Mesenchymal stem cell (in vitro differentiated cells and primary cell): Measurements from ENCODE around the gene CD200R1.
A peak's percentile ranks its signal among the peaks of the same experiment; 100 is the strongest.

Experiments
- DNase-seq: peaks from one replicate; pipeline ENCODE4 v3.0.0-alpha.2; 2013
- H2AFZ ChIP-seq: one replicate; pipeline ENCODE4 v1.6.1; 2013; ENCODE audit warnings: low read depth, mild to moderate bottlenecking, control low read depth, inconsistent platforms, low read length, moderate library complexity
- H2AK5ac ChIP-seq: 2 replicates; pipeline ENCODE4 v1.6.1; 2013; ENCODE audit warnings: low read length, moderate library complexity, mild to moderate bottlenecking, inconsistent platforms; ENCODE audit not compliant: severe bottlenecking
- H2BK120ac ChIP-seq: one replicate; pipeline ENCODE4 v1.6.1; 2013; ENCODE audit warnings: low read depth, mild to moderate bottlenecking, inconsistent platforms, low read length, moderate library complexity
- H2BK12ac ChIP-seq, 2 experiments: one replicate each; pipeline ENCODE4 v1.6.1; 2013; ENCODE audit warnings: inconsistent platforms in 2 of 2, low read length in 2 of 2, mild to moderate bottlenecking in 2 of 2, moderate library complexity in 2 of 2, control low read depth in 1 of 2
- H2BK15ac ChIP-seq: one replicate; pipeline ENCODE4 v1.6.1; 2013; ENCODE audit warnings: mild to moderate bottlenecking, low read depth, inconsistent platforms; ENCODE audit not compliant: poor library complexity, severe bottlenecking
- H2BK5ac ChIP-seq: 2 replicates; pipeline ENCODE4 v1.6.1; 2013; ENCODE audit warnings: low read depth, mild to moderate bottlenecking, low read length, control low read depth, inconsistent platforms; ENCODE audit not compliant: poor library complexity, severe bottlenecking
- H3K14ac ChIP-seq, 2 experiments: one replicate each; pipeline ENCODE4 v1.6.1; 2013; ENCODE audit warnings: inconsistent platforms in 2 of 2, low read length in 2 of 2, control low read depth in 1 of 2, mild to moderate bottlenecking in 1 of 2, moderate library complexity in 1 of 2
- H3K18ac ChIP-seq, 2 experiments: one replicate each; pipeline ENCODE4 v1.6.1; 2013; ENCODE audit warnings: inconsistent platforms in 2 of 2, low read length in 2 of 2, control low read depth in 1 of 2, low read depth in 1 of 2, mild to moderate bottlenecking in 1 of 2
- H3K23ac ChIP-seq, 2 experiments: one replicate each; pipeline ENCODE4 v1.6.1; 2013; ENCODE audit warnings: inconsistent platforms in 2 of 2, low read length in 2 of 2, mild to moderate bottlenecking in 2 of 2, moderate library complexity in 2 of 2, control low read depth in 1 of 2
- H3K27ac ChIP-seq: 2 replicates; pipeline ENCODE4 v1.5.1; 2013; ENCODE audit warnings: mild to moderate bottlenecking, moderate library complexity, low read length, control low read depth, inconsistent platforms; ENCODE audit not compliant: poor library complexity, severe bottlenecking
- H3K27me3 ChIP-seq, 2 experiments: 2 replicates each; pipeline versions ENCODE4 v1.6.1 to v1.7.0; 2013; ENCODE audit warnings: low read length in 2 of 2, mild to moderate bottlenecking in 2 of 2, moderate library complexity in 2 of 2, control low read depth in 1 of 2, inconsistent platforms in 1 of 2; ENCODE audit not compliant: control insufficient read depth in 1 of 2, insufficient read depth in 1 of 2
- H3K36me3 ChIP-seq, 2 experiments: 2 replicates each; pipeline versions ENCODE4 v1.6.1 to v1.7.0; 2013; ENCODE audit warnings: low read length in 2 of 2, control low read depth in 1 of 2, inconsistent platforms in 1 of 2, low read depth in 1 of 2, mild to moderate bottlenecking in 1 of 2; ENCODE audit not compliant: insufficient read depth in 2 of 2, control insufficient read depth in 1 of 2
- H3K4ac ChIP-seq, 2 experiments: one replicate each; pipeline ENCODE4 v1.6.1; 2013; ENCODE audit warnings: inconsistent platforms in 2 of 2, low read length in 2 of 2, mild to moderate bottlenecking in 2 of 2, moderate library complexity in 2 of 2, control low read depth in 1 of 2, low read depth in 1 of 2
- H3K4me1 ChIP-seq: 2 replicates; pipeline ENCODE4 v1.6.1; 2013; ENCODE audit warnings: low read depth, low read length, control low read depth; ENCODE audit not compliant: control insufficient read depth, insufficient read depth
- H3K4me2 ChIP-seq: 2 replicates; pipeline ENCODE4 v1.6.1; 2013; ENCODE audit warnings: low read length, mild to moderate bottlenecking, inconsistent platforms; ENCODE audit not compliant: poor library complexity, severe bottlenecking
- H3K4me3 ChIP-seq, 2 experiments: 2 replicates each; pipeline versions ENCODE4 v1.5.1 to v1.7.0; 2013; ENCODE audit warnings: low read length in 2 of 2, mild to moderate bottlenecking in 2 of 2, control low read depth in 1 of 2, low read depth in 1 of 2; ENCODE audit not compliant: insufficient read depth in 1 of 2
- H3K79me1 ChIP-seq: replicated peaks from 2 replicates; pipeline ENCODE4 v1.6.1; 2013; ENCODE audit warnings: mild to moderate bottlenecking, control low read depth, low read length, inconsistent platforms; ENCODE audit not compliant: poor library complexity, severe bottlenecking
- H3K9ac ChIP-seq: 2 replicates; pipeline ENCODE4 v1.7.0; 2013; ENCODE audit warnings: mild to moderate bottlenecking, low read length, moderate library complexity
- H3K9me3 ChIP-seq: 2 replicates; pipeline ENCODE4 v1.7.0; 2013; ENCODE audit warnings: mild to moderate bottlenecking, low read length; ENCODE audit not compliant: control insufficient read depth
- H4K8ac ChIP-seq: one replicate; pipeline ENCODE4 v1.6.1; 2013; ENCODE audit warnings: inconsistent platforms, mild to moderate bottlenecking, low read length, moderate library complexity
- H4K91ac ChIP-seq: one replicate; pipeline ENCODE4 v1.6.1; 2013; ENCODE audit warnings: mild to moderate bottlenecking, low read length, inconsistent platforms
- WGBS: methylation state at CpG from one replicate; pipeline ENCODE4 v1.1.7; 2013; ENCODE audit warnings: mixed read lengths; 5-methylcytosine and 5-hydroxymethylcytosine counted together

The CD200R1 gene

DNA sequence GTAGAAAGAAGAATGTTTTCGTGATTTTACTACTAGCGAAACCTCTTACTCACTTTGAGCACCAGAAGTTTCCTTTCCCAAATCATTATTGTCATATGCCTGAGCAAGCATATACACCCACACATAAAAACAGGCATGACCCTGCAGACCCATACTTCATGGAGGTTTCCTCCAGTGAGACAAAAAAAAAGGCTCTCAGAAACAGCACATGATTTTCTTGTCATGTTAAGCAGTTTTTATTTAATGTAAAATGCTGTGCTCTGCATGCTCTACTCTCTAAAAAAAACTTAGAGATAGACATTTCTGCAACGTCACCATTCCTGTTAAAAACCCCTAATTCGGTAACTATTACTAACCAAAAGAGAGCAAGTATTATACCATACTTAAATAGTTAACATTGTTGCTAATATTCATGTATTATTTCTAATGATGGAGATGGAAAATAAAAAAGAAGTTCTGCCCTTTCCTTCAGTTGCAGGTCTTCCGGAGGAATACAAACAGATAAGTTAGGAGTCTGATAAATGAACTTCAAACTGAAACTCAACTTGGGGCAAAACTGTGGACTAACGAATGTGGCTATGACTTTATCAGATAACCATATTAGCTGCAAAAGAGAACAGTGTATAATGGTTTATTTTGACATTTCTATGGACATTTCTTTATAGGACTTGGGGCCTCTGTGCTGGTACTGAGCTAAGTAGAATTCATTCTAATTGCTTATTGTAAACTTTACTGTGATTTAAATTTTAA lies 15.9 kb downstream of the CD200R1 start:
- no peak overlapping the region for H2BK5ac ChIP-seq
- H3K27ac ChIP-seq = no peak overlapping the region
- no peak overlapping the region for H2BK15ac ChIP-seq
- peaks cover 3% of the 10 kb centered on the region for H3K9me3 ChIP-seq
- H2BK120ac ChIP-seq = no peak overlapping the region
- no peak overlapping the region for H3K4ac ChIP-seq
- no peak overlapping the region for H2AFZ ChIP-seq
- no peak overlapping the region for H3K4me3 ChIP-seq
- DNase-seq = no peak
- no peak overlapping the region for H4K8ac ChIP-seq
- H3K4me1 ChIP-seq = no peaks in the 10 kb centered on the region
- no peak overlapping the region for H3K23ac ChIP-seq
- no peak overlapping the region for H3K4me2 ChIP-seq
- no peak overlapping the region for H3K18ac ChIP-seq
- no peak overlapping the region for H3K9ac ChIP-seq
- H3K36me3 ChIP-seq = no peaks in the 10 kb centered on the region
- no peaks in the 10 kb centered on the region for H3K27me3 ChIP-seq
- no peak overlapping the region for H3K14ac ChIP-seq
- no peak overlapping the region for H2AK5ac ChIP-seq
- no peaks in the 10 kb centered on the region for H3K79me1 ChIP-seq
- 91% methylated on average over 6 of the region's 6 CpGs for WGBS
- H4K91ac ChIP-seq = no peak overlapping the region
- no peak overlapping the region for H2BK12ac ChIP-seq

- no peak for DNase-seq
- Histone ChIP-seq H3K4me3 (no peak overlapping the region), H3K36me3 (no peaks in the 10 kb centered on the region), H3K9ac (no peak overlapping the region), H3K4ac (no peak overlapping the region), H2BK12ac (no peak overlapping the region), H2AFZ (no peak overlapping the region), H3K4me1 (no peaks in the 10 kb centered on the region), H2BK15ac (no peak overlapping the region), H3K14ac (no peak overlapping the region), H3K4me2 (no peak overlapping the region), H3K27me3 (no peaks in the 10 kb centered on the region), H2BK5ac (no peak overlapping the region), H4K8ac (no peak overlapping the region), H2AK5ac (no peak overlapping the region), H3K27ac (no peak overlapping the region), H3K23ac (no peak overlapping the region), H2BK120ac (no peak overlapping the region), H3K79me1 (no peaks in the 10 kb centered on the region), H4K91ac (no peak overlapping the region), H3K18ac (no peak overlapping the region), H3K9me3 (no peaks in the 10 kb centered on the region)
Measured at GRCh38 chr3:112956351-112956750, 18.6 kb downstream of the CD200R1 start.

DNA sequence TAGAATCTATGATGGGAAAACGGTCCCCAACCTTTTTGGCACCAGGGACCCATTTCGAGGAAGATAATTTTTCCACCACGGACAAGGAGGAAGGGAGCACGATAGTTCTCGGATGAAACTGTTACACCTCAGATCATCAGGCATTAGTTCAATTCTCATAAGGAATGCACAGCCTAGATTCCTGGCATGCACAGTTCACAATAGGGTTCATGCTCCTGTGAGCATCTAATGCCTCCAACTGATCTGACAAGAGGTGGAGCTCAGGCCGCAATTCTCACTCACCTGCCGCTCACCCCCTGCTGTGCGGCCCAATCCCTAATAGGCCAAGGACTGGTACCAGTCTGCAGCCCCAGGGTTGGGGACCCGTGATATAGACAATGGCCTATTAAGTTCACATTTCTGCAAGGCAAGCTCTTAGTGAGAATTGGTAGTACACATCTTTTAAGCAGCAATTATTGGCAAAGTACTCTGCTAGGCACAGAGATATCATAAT lies 26.5 kb downstream of the CD200R1 start:
- H3K9ac ChIP-seq = no peak overlapping the region
- WGBS = 80% methylated on average over 8 of the region's 9 CpGs
- H2AFZ ChIP-seq = no peak overlapping the region

GRCh38 chr3:112931736-112932521 lies 43.0 kb downstream of the CD200R1 start:
- H3K36me3 ChIP-seq = no peaks in the 10 kb centered on the region
- H3K27me3 ChIP-seq = peaks cover 0 to 2% of the 10 kb centered on the region in 2 experiments
- H2BK15ac ChIP-seq = no peak overlapping the region
- H2BK12ac ChIP-seq = no peak overlapping the region
- no peak overlapping the region for H3K9ac ChIP-seq
- H3K27ac ChIP-seq = no peak overlapping the region
- no peak overlapping the region for H4K91ac ChIP-seq
- no peaks in the 10 kb centered on the region for H3K4me1 ChIP-seq
- peaks cover 14% of the 10 kb centered on the region for H3K9me3 ChIP-seq
- no peak overlapping the region for H2BK120ac ChIP-seq
- WGBS = 52% methylated on average over 3 of the region's 3 CpGs
- H4K8ac ChIP-seq = no peak overlapping the region
- no peak overlapping the region for H2BK5ac ChIP-seq
- peak overlapping the region in 1 of 2 experiments; percentile 26 for H3K14ac ChIP-seq
- DNase-seq = no peak
- H3K79me1 ChIP-seq = no peaks in the 10 kb centered on the region
- no peak overlapping the region for H3K4me3 ChIP-seq
- H3K23ac ChIP-seq = peak overlapping the region in 1 of 2 experiments; percentile 60
- no peak overlapping the region for H2AK5ac ChIP-seq
- no peak overlapping the region for H3K18ac ChIP-seq
- no peak overlapping the region for H3K4me2 ChIP-seq
- no peak overlapping the region for H2AFZ ChIP-seq
- H3K4ac ChIP-seq = no peak overlapping the region

More for the DNA sequence above, 26.5 kb downstream of the CD200R1 start:
- Histone ChIP-seq H2BK12ac (no peak overlapping the region), H3K4me1 (no peaks in the 10 kb centered on the region), H4K91ac (no peak overlapping the region), H3K4ac (no peak overlapping the region), H2BK15ac (no peak overlapping the region), H2BK5ac (no peak overlapping the region), H3K27ac (no peak overlapping the region), H2AK5ac (no peak overlapping the region), H3K23ac (no peak overlapping the region), H3K9me3 (peaks cover 4% of the 10 kb centered on the region), H3K27me3 (no peaks in the 10 kb centered on the region), H3K36me3 (no peaks in the 10 kb centered on the region), H3K14ac (no peak overlapping the region), H2BK120ac (no peak overlapping the region), H3K4me3 (no peak overlapping the region), H4K8ac (no peak overlapping the region), H3K79me1 (no peaks in the 10 kb centered on the region), H3K4me2 (no peak overlapping the region), H3K18ac (no peak overlapping the region)
- no peak for DNase-seq
